Motor neuron (in vitro differentiated cells): ENCODE measurements around the gene TSC1. TPM values are rescaled to one million over a fixed set of nuclear protein-coding genes. Genes with fewer than 3 reads are reported as not detected.

Experiments
- ATAC-seq, 8 experiments: fragments of 200-7000 bp; cut with Tn5 transposase; replicated peaks in 6 of 8; 2 replicates each; pipeline ENCODE4 v1.8.0; 2021; ENCODE audit warnings: mild to moderate bottlenecking in 8 of 8, moderate library complexity in 8 of 8
- H3K27ac ChIP-seq, 2 donors: fragments of 250-450 bp; sonication (Bioruptor Pico); 2 replicates each; pipeline ENCODE4 v1.9.0; 2021; ENCODE audit warnings: antibody characterized with exemption in 2 of 2, mild to moderate bottlenecking in 2 of 2, moderate library complexity in 1 of 2
- H3K4me1 ChIP-seq, 2 donors: fragments of 250-450 bp; sonication (Bioruptor Pico); replicated peaks in 1 of 2; 2 replicates each; pipeline ENCODE4 v1.6.1; 2021; ENCODE audit warnings: antibody characterized with exemption in 2 of 2, mild to moderate bottlenecking in 2 of 2, moderate library complexity in 1 of 2
- H3K4me3 ChIP-seq, 5 donors: fragments of 250-450 bp; sonication (Bioruptor Pico); 2 replicates each; pipeline ENCODE4 v1.9.0; 2021; ENCODE audit warnings: antibody characterized with exemption in 5 of 5, mild to moderate bottlenecking in 5 of 5, moderate library complexity in 4 of 5
- WGBS, 10 experiments: fragments of 450-650 bp; shearing (Covaris generic); methylation state at CpG; one replicate each; pipeline ENCODE4 v1.0.0; 2022; 5-methylcytosine and 5-hydroxymethylcytosine counted together
- in situ Hi-C, 9 experiments: fragments of 400-800 bp; cut with MboI; loops; one replicate each; pipeline ENCODE4 v1.15.0; 2021; ENCODE audit warnings: low sequenced_read_pairs in 9 of 9, low pct_unique_long_range_greater_than_20kb in 2 of 9; ENCODE audit not compliant: unreplicated experiment in 9 of 9
- total RNA-seq, 8 experiments: library from RNA; unstranded; fragments of 300-600 nt; gene quantifications; 2 replicates each; pipeline versions ENCODE4 v1.2.3 to v1.2.4, GENCODE V29; 2022

TSC1 gene
- total RNA-seq, 8 experiments from 2014 or later: 22.0 to 58.6 (median 31.4) TPM

- H3K27ac ChIP-seq: no peak overlapping the region
- H3K4me3 ChIP-seq: no peak overlapping the region
- ATAC-seq: no peak
- in situ Hi-C loops: no loop called here
- WGBS, 10 experiments: 80 to 96% (median 92%) methylated on average over 1 to 7 of the region's 7 CpGs
- no peaks in the 10 kb centered on the region for H3K4me1 ChIP-seq
Measured at GRCh38 chr9:132908635-132909034, 35.8 kb downstream of the TSC1 start.

- ATAC-seq: no peak
- WGBS, 10 experiments: 83 to 100% (median 95%) methylated on average over 1 to 12 of the region's 12 CpGs; no CpG with 5 or more reads in 3 of the 10 experiments
- H3K27ac ChIP-seq: no peak overlapping the region
- in situ Hi-C loops: no loop called here
- H3K4me3 ChIP-seq: no peak overlapping the region
- H3K4me1 ChIP-seq: no peaks in the 10 kb centered on the region
Measured at GRCh38 chr9:132905726-132906125, 38.7 kb downstream of the TSC1 start.

- H3K4me1 ChIP-seq: no peaks in the 10 kb centered on the region
- no peak overlapping the region for H3K27ac ChIP-seq
- peak in 3 of 8 experiments; percentile 24 to 77 (median 30) for ATAC-seq
- 62 to 100% (median 83%) methylated on average over 1 to 10 of the region's 13 CpGs for WGBS, 10 experiments
- no peak overlapping the region for H3K4me3 ChIP-seq
- in situ Hi-C loops: no loop called here
Measured at GRCh38 chr9:132903574-132904492, 40.6 kb downstream of the TSC1 start.

GRCh38 chr9:132901858-132902831 lies 42.3 kb downstream of the TSC1 start:
- peak; percentile 67 to 99 (median 88) for ATAC-seq
- no peaks in the 10 kb centered on the region for H3K4me1 ChIP-seq
- WGBS, 10 experiments: 22 to 60% (median 42%) methylated on average over 3 to 10 of the region's 11 CpGs
- H3K4me3 ChIP-seq: no peak overlapping the region
- in situ Hi-C loops: no loop called here
- no peak overlapping the region for H3K27ac ChIP-seq

- in situ Hi-C loops: no loop called here
- Histone ChIP-seq H3K4me3 (no peak overlapping the region), H3K27ac (no peak overlapping the region), H3K4me1 (no peaks in the 10 kb centered on the region)
- 76 to 100% (median 95%) methylated on average over 1 to 7 of the region's 7 CpGs; no CpG with 5 or more reads in 1 of the 10 experiments for WGBS, 10 experiments
- no peak for ATAC-seq
Measured at GRCh38 chr9:132898051-132898450, 46.4 kb downstream of the TSC1 start.

GRCh38 chr9:132896906-132897305 lies 47.5 kb downstream of the TSC1 start:
- Histone ChIP-seq H3K4me3 (no peak overlapping the region), H3K4me1 (no peaks in the 10 kb centered on the region), H3K27ac (no peak overlapping the region)
- ATAC-seq: no peak
- in situ Hi-C loops: no loop called here
- 68 to 100% (median 92%) methylated on average over 2 to 6 of the region's 6 CpGs; no CpG with 5 or more reads in 3 of the 10 experiments for WGBS, 10 experiments

GRCh38 chr9:132896264-132896663 lies 48.2 kb downstream of the TSC1 start:
- peak in 1 of 8 experiments; percentile 11 for ATAC-seq
- in situ Hi-C loops: no loop called here
- 75 to 100% (median 80%) methylated on average over 1 to 4 of the region's 13 CpGs; no CpG with 5 or more reads in 5 of the 10 experiments for WGBS, 10 experiments
- Histone ChIP-seq H3K27ac (no peak overlapping the region), H3K4me3 (no peak overlapping the region), H3K4me1 (no peaks in the 10 kb centered on the region)

GRCh38 chr9:132894862-132895835 lies 49.3 kb downstream of the TSC1 start:
- Histone ChIP-seq H3K27ac (no peak overlapping the region), H3K4me3 (no peak overlapping the region), H3K4me1 (no peaks in the 10 kb centered on the region)
- ATAC-seq: peak in 7 of 8 experiments; percentile 10 to 70 (median 40)
- WGBS, 10 experiments: 60 to 100% (median 83%) methylated on average over 1 to 8 of the region's 9 CpGs
- in situ Hi-C loops: no loop called here

GRCh38 chr9:132894346-132894745 lies 50.1 kb downstream of the TSC1 start:
- 35 to 100% (median 83%) methylated on average over 2 to 5 of the region's 5 CpGs for WGBS, 10 experiments
- ATAC-seq: peak; percentile 71 to 99 (median 80)

GRCh38 chr9:132892400-132892799 lies 52.0 kb downstream of the TSC1 start:
- Histone ChIP-seq H3K4me3 (no peak overlapping the region), H3K27ac (no peak overlapping the region), H3K4me1 (no peaks in the 10 kb centered on the region)
- ATAC-seq: peak in 1 of 8 experiments; percentile 17
- 55 to 100% (median 86%) methylated on average over 1 to 4 of the region's 9 CpGs; no CpG with 5 or more reads in 4 of the 10 experiments for WGBS, 10 experiments
- in situ Hi-C loops: no loop called here

More at GRCh38 chr9:132894346-132894745, 50.1 kb downstream of the TSC1 start:
- Histone ChIP-seq H3K4me1 (no peaks in the 10 kb centered on the region), H3K27ac (no peak overlapping the region), H3K4me3 (no peak overlapping the region)
- in situ Hi-C loops: no loop called here

- Histone ChIP-seq H3K27ac (no peak overlapping the region), H3K4me3 (no peak overlapping the region), H3K4me1 (no peaks in the 10 kb centered on the region)
- WGBS, 10 experiments: 93 to 100% (median 98%) methylated on average over 1 to 6 of the region's 18 CpGs; no CpG with 5 or more reads in 6 of the 10 experiments
- in situ Hi-C loops: no loop called here
- ATAC-seq: peak in 1 of 8 experiments; percentile 8
Measured at GRCh38 chr9:132888151-132888550, 56.3 kb downstream of the TSC1 start.
